ELR (cell line): ENCODE data around the gene DYNC1I1.

Experiments
- DNase-seq: peaks from one replicate; pipeline ENCODE4 v3.0.0-alpha.2; 2015; ENCODE audit warnings: low read depth

Gene DYNC1I1

GRCh38 chr7:95971716-95972115, 199.4 kb downstream of the DYNC1I1 start:
- DNase-seq: no peak

GRCh38 chr7:95972523-95972922, 200.2 kb downstream of the DYNC1I1 start:
- no peak for DNase-seq

GRCh38 chr7:95974108-95974507, 201.8 kb downstream of the DYNC1I1 start:
- no peak for DNase-seq

- DNase-seq: no peak
Observed at GRCh38 chr7:95976369-95977060, 204.2 kb downstream of the DYNC1I1 start.

- no peak for DNase-seq
Observed at GRCh38 chr7:95977994-95978393, 205.6 kb downstream of the DYNC1I1 start.

GRCh38 chr7:95980167-95980566, 207.8 kb downstream of the DYNC1I1 start:
- DNase-seq: no peak

GRCh38 chr7:95980706-95981105, 208.4 kb downstream of the DYNC1I1 start:
- DNase-seq: no peak

- no peak for DNase-seq
Observed at GRCh38 chr7:95986178-95986764, 213.9 kb downstream of the DYNC1I1 start.

GRCh38 chr7:95989301-95989700, 216.9 kb downstream of the DYNC1I1 start:
- no peak for DNase-seq

GRCh38 chr7:95993380-95993779, 221.0 kb downstream of the DYNC1I1 start:
- DNase-seq: no peak

GRCh38 chr7:95996174-95996573, 223.8 kb downstream of the DYNC1I1 start:
- no peak for DNase-seq

GRCh38 chr7:95996886-95997285, 224.5 kb downstream of the DYNC1I1 start:
- DNase-seq: no peak

- DNase-seq: no peak
Observed at GRCh38 chr7:95997632-95998031, 225.3 kb downstream of the DYNC1I1 start.

- DNase-seq: no peak
Observed at GRCh38 chr7:95999481-95999880, 227.1 kb downstream of the DYNC1I1 start.

GRCh38 chr7:96004578-96004977, 232.2 kb downstream of the DYNC1I1 start:
- DNase-seq: no peak

GRCh38 chr7:96005271-96005670, 232.9 kb downstream of the DYNC1I1 start:
- no peak for DNase-seq

GRCh38 chr7:96009148-96009547, 236.8 kb downstream of the DYNC1I1 start:
- no peak for DNase-seq

- DNase-seq: no peak
Observed at GRCh38 chr7:96013836-96014235, 241.5 kb downstream of the DYNC1I1 start.

GRCh38 chr7:96014617-96015016, 242.3 kb downstream of the DYNC1I1 start:
- no peak for DNase-seq

GRCh38 chr7:96016056-96016586, 243.8 kb downstream of the DYNC1I1 start:
- no peak for DNase-seq

- DNase-seq: no peak
Observed at GRCh38 chr7:96016735-96017134, 244.4 kb downstream of the DYNC1I1 start.

GRCh38 chr7:96017877-96018276, 245.5 kb downstream of the DYNC1I1 start:
- DNase-seq: no peak

GRCh38 chr7:96021568-96021967, 249.2 kb downstream of the DYNC1I1 start:
- DNase-seq: no peak

GRCh38 chr7:96023387-96023786, 251.0 kb downstream of the DYNC1I1 start:
- DNase-seq: no peak
